MCF 10A (cell line): Measurements from ENCODE around the gene R3HDML. TPM values are rescaled to one million over a fixed set of nuclear protein-coding genes. Genes with fewer than 3 reads are reported as not detected.

Experiments
- BruUV-seq: library from RNA; stranded (reverse); fragments of 400-500 nt; replicated peaks from 2 replicates; lab custom pipeline; 2021; lab: Mats Ljungman, UMichigan
- CTCF ChIA-PET: fragments of 300-600 bp; sonication (Branson Sonifier 250); formaldehyde crosslinking; extraction: SDS; loops from one replicate; lab custom pipeline; 2021; ENCODE audit warnings: antibody characterized with exemption, inconsistent platforms; lab: Yijun Ruan, JAX
- POLR2A ChIA-PET: fragments of 300-600, 350-650 bp; sonication (Branson Sonifier 250); formaldehyde crosslinking; extraction: SDS; loops from one replicate; lab custom pipeline; 2020; ENCODE audit warnings: antibody characterized with exemption, inconsistent platforms; lab: Yijun Ruan, JAX
- DNase-seq: peaks from one replicate; pipeline ENCODE4 v3.0.0-alpha.2; 2018; ENCODE audit not compliant: unreplicated experiment
- H3K27ac Mint-ChIP-seq: one replicate; pipeline ENCODE4 v1.8.0; 2022; ENCODE audit warnings: mild to moderate bottlenecking, low read depth, mixed read lengths; ENCODE audit not compliant: unreplicated experiment
- H3K27me3 Mint-ChIP-seq: one replicate; pipeline ENCODE4 v1.8.0; 2022; ENCODE audit warnings: mixed read lengths; ENCODE audit not compliant: insufficient read depth, unreplicated experiment
- H3K36me3 Mint-ChIP-seq: one replicate; pipeline ENCODE4 v1.8.0; 2022; ENCODE audit warnings: mild to moderate bottlenecking, moderate library complexity, mixed read lengths; ENCODE audit not compliant: insufficient read depth, unreplicated experiment
- H3K4me1 Mint-ChIP-seq: one replicate; pipeline ENCODE4 v1.8.0; 2022; ENCODE audit warnings: mixed read lengths; ENCODE audit not compliant: insufficient read depth, unreplicated experiment
- H3K4me3 Mint-ChIP-seq: one replicate; pipeline ENCODE4 v1.8.0; 2022; ENCODE audit warnings: mild to moderate bottlenecking, moderate library complexity, mixed read lengths; ENCODE audit not compliant: unreplicated experiment
- H3K9me3 Mint-ChIP-seq: one replicate; pipeline ENCODE4 v1.8.0; 2022; ENCODE audit warnings: mixed read lengths; ENCODE audit not compliant: unreplicated experiment
- CTCF ChIP-seq: fragments of 200-600 bp; IDR thresholded peaks from one replicate; pipeline ENCODE4 v1.8.0; 2022; ENCODE audit warnings: antibody characterized with exemption, mild to moderate bottlenecking; ENCODE audit not compliant: unreplicated experiment
- intact Hi-C: fragments of 100-400 bp; cut with micrococcal nuclease; formaldehyde crosslinking; loops from 2 replicates; pipeline ENCODE4 v1.14.1; 2022
- total RNA-seq: library from RNA; stranded (reverse); gene quantifications from 2 replicates; pipeline ENCODE4 v1.2.3, GENCODE V29; 2022

R3HDML gene
- total RNA-seq, 1 experiment from 2014 or later: not detected

GRCh38 chr20:44394452-44394701, 57.5 kb downstream of the R3HDML start:
- Mint-ChIP-seq H3K9me3 (no peaks in the 10 kb centered on the region), H3K27ac (no peak overlapping the region)
- BruUV-seq: no TSS peak

GRCh38 chr20:44394702-44395460, 58.0 kb downstream of the R3HDML start:
- no peak for TF ChIP-seq CTCF
- ChIA-PET POLR2A (interaction anchor here (2.8 kb wide), 1 partner anchor 12 kb away, joined by 21 read pairs; no protein-coding TSS in a partner anchor), CTCF (interaction anchor here (0.6 to 8.1 kb wide), 12 partner anchors 9 to 215 kb away, joined by 3 to 155 read pairs (median 5); partner anchors contain the start of gene TTPAL)
- peaks cover 10% of the 10 kb centered on the region for H3K4me1 Mint-ChIP-seq
- no peaks in the 10 kb centered on the region for H3K9me3 Mint-ChIP-seq
- no peaks in the 10 kb centered on the region for H3K27me3 Mint-ChIP-seq
- no TSS peak for BruUV-seq
- no peaks in the 10 kb centered on the region for H3K36me3 Mint-ChIP-seq
- DNase-seq: no peak
- H3K4me3 Mint-ChIP-seq: no peak overlapping the region
- intact Hi-C loops: no loop called here
- no peak overlapping the region for H3K27ac Mint-ChIP-seq

More at GRCh38 chr20:44394452-44394701, 57.5 kb downstream of the R3HDML start:
- Mint-ChIP-seq H3K36me3 (no peaks in the 10 kb centered on the region), H3K4me1 (peaks cover 14% of the 10 kb centered on the region), H3K27me3 (no peaks in the 10 kb centered on the region), H3K4me3 (no peak overlapping the region)
- ChIA-PET CTCF (interaction anchor here (0.6 to 8.1 kb wide), 6 partner anchors 10 to 179 kb away, joined by 3 to 155 read pairs (median 7); no protein-coding TSS in a partner anchor), POLR2A (interaction anchor here (2.8 kb wide), 1 partner anchor 13 kb away, joined by 21 read pairs; no protein-coding TSS in a partner anchor)
- TF ChIP-seq CTCF: no peak
- no peak for DNase-seq
- intact Hi-C loops: no loop called here

- peaks cover 10% of the 10 kb centered on the region for H3K4me1 Mint-ChIP-seq
- ChIA-PET POLR2A (interaction anchor here (1.7 to 2.8 kb wide), 3 partner anchors 12 to 75 kb away, joined by 6 to 21 read pairs (median 17); no protein-coding TSS in a partner anchor), CTCF (interaction anchor here (0.6 to 8.1 kb wide), 20 partner anchors 7 to 214 kb away, joined by 3 to 155 read pairs (median 5); partner anchors contain the start of genes FITM2 and TTPAL)
- no peaks in the 10 kb centered on the region for H3K27me3 Mint-ChIP-seq
- TF ChIP-seq CTCF: no peak
- no TSS peak for BruUV-seq
- H3K27ac Mint-ChIP-seq: no peak overlapping the region
- no peak for DNase-seq
- intact Hi-C loops: no loop called here
- no peaks in the 10 kb centered on the region for H3K9me3 Mint-ChIP-seq
- H3K36me3 Mint-ChIP-seq: no peaks in the 10 kb centered on the region
- H3K4me3 Mint-ChIP-seq: no peak overlapping the region
Measured at GRCh38 chr20:44395461-44396340, 58.9 kb downstream of the R3HDML start.
